PFSK-1 (cell line): ENCODE measurements around the gene MKX.

ENCODE experiments used
- FOXP2 ChIP-seq: optimal IDR thresholded peaks from 2 replicates; pipeline ENCODE3; 2011; ENCODE audit warnings: borderline replicate concordance, control low read depth, inconsistent platforms; ENCODE audit not compliant: insufficient read depth; ENCODE audit errors: extremely low read length, extremely low read depth
- POLR2AphosphoS5 ChIP-seq: IDR thresholded peaks from 2 replicates; pipeline ENCODE4 v1.6.1; 2012; ENCODE audit warnings: low read depth, mild to moderate bottlenecking, control low read depth, low read length, moderate library complexity
- SIN3A ChIP-seq: IDR thresholded peaks from 2 replicates; pipeline ENCODE4 v1.6.1; 2012; ENCODE audit warnings: mild to moderate bottlenecking, low read length, moderate library complexity, borderline replicate concordance; ENCODE audit not compliant: insufficient read depth
- TAF1 ChIP-seq: IDR thresholded peaks from 2 replicates; pipeline ENCODE4 v1.6.1; 2012; ENCODE audit warnings: low read length, control low read depth, borderline replicate concordance; ENCODE audit not compliant: insufficient read depth
- TF ChIP-seq, protein P1 (sequence below), 2 experiments: IDR thresholded peaks; 2 replicates each; pipeline versions ENCODE4 v1.6.1 to v1.8.0; 2011 to 2012; ENCODE audit warnings: low read depth in 2 of 2, low read length in 2 of 2, control low read depth in 1 of 2, inconsistent platforms in 1 of 2, mild to moderate bottlenecking in 1 of 2, moderate library complexity in 1 of 2; ENCODE audit not compliant: insufficient read depth in 1 of 2

The MKX gene

DNA sequence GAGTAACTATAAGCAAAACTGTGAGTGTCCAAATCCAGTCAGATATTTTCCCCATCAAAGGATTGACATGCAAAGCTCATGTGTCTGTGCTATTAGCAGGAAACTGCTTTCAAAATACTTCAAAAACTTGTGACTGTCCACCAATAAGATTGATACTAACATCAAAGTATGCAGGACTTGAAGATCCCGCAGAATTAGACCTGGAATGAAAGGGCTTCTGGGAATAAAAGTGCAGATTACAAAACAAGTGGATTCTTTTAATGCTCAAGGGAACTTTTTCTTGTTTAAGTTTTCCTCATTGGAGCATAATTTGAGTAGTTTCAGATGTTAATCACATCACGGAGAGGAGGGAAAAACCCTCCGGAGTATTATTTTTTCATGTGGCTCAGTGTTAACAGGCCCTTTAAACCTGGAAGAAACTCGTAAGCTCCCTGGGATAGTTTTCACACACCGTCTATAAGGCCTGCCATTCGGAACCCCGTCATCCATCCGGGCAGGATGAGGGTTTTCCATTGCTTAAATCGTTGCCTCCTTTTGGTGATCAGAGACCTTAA, 33.9 kb upstream of the MKX start:
- TF ChIP-seq TAF1 = no peak
- TF ChIP-seq, protein P1, sequence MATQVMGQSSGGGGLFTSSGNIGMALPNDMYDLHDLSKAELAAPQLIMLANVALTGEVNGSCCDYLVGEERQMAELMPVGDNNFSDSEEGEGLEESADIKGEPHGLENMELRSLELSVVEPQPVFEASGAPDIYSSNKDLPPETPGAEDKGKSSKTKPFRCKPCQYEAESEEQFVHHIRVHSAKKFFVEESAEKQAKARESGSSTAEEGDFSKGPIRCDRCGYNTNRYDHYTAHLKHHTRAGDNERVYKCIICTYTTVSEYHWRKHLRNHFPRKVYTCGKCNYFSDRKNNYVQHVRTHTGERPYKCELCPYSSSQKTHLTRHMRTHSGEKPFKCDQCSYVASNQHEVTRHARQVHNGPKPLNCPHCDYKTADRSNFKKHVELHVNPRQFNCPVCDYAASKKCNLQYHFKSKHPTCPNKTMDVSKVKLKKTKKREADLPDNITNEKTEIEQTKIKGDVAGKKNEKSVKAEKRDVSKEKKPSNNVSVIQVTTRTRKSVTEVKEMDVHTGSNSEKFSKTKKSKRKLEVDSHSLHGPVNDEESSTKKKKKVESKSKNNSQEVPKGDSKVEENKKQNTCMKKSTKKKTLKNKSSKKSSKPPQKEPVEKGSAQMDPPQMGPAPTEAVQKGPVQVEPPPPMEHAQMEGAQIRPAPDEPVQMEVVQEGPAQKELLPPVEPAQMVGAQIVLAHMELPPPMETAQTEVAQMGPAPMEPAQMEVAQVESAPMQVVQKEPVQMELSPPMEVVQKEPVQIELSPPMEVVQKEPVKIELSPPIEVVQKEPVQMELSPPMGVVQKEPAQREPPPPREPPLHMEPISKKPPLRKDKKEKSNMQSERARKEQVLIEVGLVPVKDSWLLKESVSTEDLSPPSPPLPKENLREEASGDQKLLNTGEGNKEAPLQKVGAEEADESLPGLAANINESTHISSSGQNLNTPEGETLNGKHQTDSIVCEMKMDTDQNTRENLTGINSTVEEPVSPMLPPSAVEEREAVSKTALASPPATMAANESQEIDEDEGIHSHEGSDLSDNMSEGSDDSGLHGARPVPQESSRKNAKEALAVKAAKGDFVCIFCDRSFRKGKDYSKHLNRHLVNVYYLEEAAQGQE (IDR thresholded peaks at IDR 0.05; ENCODE audit: insufficient read depth in 1 of 2, low read depth in 2 of 2, low read length in 2 of 2) = no peak
- TF ChIP-seq FOXP2 = no peak
- no peak for TF ChIP-seq SIN3A
- TF ChIP-seq POLR2AphosphoS5 = no peak

GRCh38 chr10:27774831-27775230, 29.2 kb upstream of the MKX start:
- TF ChIP-seq FOXP2 = no peak
- TF ChIP-seq TAF1 = no peak
- TF ChIP-seq SIN3A = no peak

GRCh38 chr10:27771231-27771630, 25.6 kb upstream of the MKX start:
- TF ChIP-seq, protein P1 (IDR thresholded peaks at IDR 0.05; ENCODE audit: insufficient read depth in 1 of 2, low read depth in 2 of 2, low read length in 2 of 2) = no peak
- TF ChIP-seq TAF1 (no peak), FOXP2 (no peak), POLR2AphosphoS5 (no peak), SIN3A (no peak)

DNA sequence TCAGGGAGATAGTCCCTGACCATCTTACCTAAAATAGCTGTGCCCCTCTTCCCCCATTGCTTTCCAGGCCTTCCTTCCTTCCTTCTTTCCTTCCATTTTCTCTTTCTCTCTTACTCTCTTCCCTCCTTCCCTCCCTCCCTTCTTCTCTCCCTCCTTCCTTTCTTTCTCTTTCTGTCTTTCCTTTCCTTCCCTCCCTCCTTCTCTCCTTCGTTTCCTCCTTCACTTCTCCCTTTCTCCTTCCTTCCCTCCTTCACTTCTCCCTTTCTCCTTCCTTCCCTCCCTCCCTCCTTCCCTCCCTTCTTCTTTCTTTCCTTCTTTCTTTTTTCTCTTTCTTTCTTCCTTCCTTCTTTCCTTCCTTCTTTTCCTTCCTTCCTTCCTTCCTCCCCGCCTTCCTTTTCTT, 24.6 kb upstream of the MKX start:
- TF ChIP-seq POLR2AphosphoS5 (no peak), SIN3A (no peak), TAF1 (no peak), FOXP2 (no peak)
- TF ChIP-seq, protein P1 (IDR thresholded peaks at IDR 0.05; ENCODE audit: insufficient read depth in 1 of 2, low read depth in 2 of 2, low read length in 2 of 2) = no peak

DNA sequence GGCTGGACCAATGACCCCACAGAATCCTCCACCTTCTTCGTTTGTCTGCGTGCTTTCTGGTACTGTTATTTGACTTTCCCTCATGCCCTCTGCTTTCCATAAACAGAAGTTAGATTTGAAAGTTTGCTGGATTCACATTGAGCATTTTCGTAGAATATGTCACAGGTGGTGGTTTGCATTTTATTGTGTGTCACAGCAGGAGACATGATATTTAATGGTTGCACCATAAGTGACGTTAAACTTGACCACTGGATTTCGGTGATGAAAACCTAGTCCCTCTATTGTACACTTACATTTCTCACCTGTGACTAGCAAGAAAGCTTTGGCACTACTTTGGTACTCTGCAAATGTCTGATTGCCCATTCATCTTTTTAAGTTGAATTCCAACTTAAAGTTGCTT, 15.2 kb upstream of the MKX start:
- TF ChIP-seq SIN3A (no peak), TAF1 (no peak), FOXP2 (no peak), POLR2AphosphoS5 (no peak)
- TF ChIP-seq, protein P1 (IDR thresholded peaks at IDR 0.05; ENCODE audit: insufficient read depth in 1 of 2, low read depth in 2 of 2, low read length in 2 of 2) = no peak
